Renal pelvis (tissue), 12 donors: ENCODE measurements around the gene STXBP5L. TPM values are rescaled to one million over a fixed set of nuclear protein-coding genes. Genes with fewer than 3 reads are reported as not detected.
"Not testable (repeated sequence)": the region's sequence is repeated elsewhere in the genome, so short reads cannot be mapped to it uniquely, and the experiment has no call there.

Experiments
- DNase-seq: peaks from one replicate; pipeline ENCODE4 v3.0.0-alpha.2; 2013
- long read RNA-seq, 16 experiments: transcript quantifications; one replicate each; lab custom pipeline, GENCODE V29; 2026
- polyA plus RNA-seq, 3 donors: library from polyadenylated mRNA; unstranded; fragments of 120-200 nt; gene quantifications; one replicate each; pipeline ENCODE4 v1.2.1, GENCODE V29; 2013; ENCODE audit not compliant: insufficient read length in 3 of 3

Gene STXBP5L
- polyA plus RNA-seq, result under 1 TPM; 0.15 to 0.30 (median 0.24) TPM
- long read RNA-seq, donor 1, result 0 reads
- long read RNA-seq, donor 2, result 0 reads
- long read RNA-seq, donor 3, result 0 reads
- long read RNA-seq, donor 4, result 0 reads
- long read RNA-seq, donor 5, result 0 reads
- long read RNA-seq, donor 6, result 0 reads
- long read RNA-seq, donor 7, result 0 reads
- long read RNA-seq, donor 8, result 0 reads
- long read RNA-seq, donor 9, result 0 reads
- long read RNA-seq, donor 10, result 0 reads
- long read RNA-seq, donor 11, result 0 reads
- long read RNA-seq, donor 12, result 0 reads
- long read RNA-seq, donor 13, result 0 reads
- long read RNA-seq, donor 14, result 0 reads
- long read RNA-seq, donor 15, result 0 reads
- long read RNA-seq, donor 16, result 0 reads

- DNase-seq, result peak; percentile 86
These were observed at the start of gene STXBP5L for GRCh38 chr3:120908030-120908794. Gene STXBP5L (plus strand): TSS chr3:120908205. CDS start chr3:120909579, 1,374 bp downstream.

GRCh38 chr3:120858521-120858920 is 49.5 kb upstream of the STXBP5L start:
- DNase-seq, result no peak

- DNase-seq, result no peak
These were observed 43.5 kb upstream of the STXBP5L start for GRCh38 chr3:120864541-120864940.

- DNase-seq, result no peak
These were observed 32.5 kb upstream of the STXBP5L start for GRCh38 chr3:120875507-120875906.

GRCh38 chr3:120875989-120876388 is 32.0 kb upstream of the STXBP5L start:
- no peak for DNase-seq

GRCh38 chr3:120879411-120879810 is 28.6 kb upstream of the STXBP5L start:
- DNase-seq, result no peak

- no peak for DNase-seq
These were observed 15.1 kb upstream of the STXBP5L start for GRCh38 chr3:120892921-120893320.

GRCh38 chr3:120894316-120895057 is 13.5 kb upstream of the STXBP5L start:
- DNase-seq, result peak; percentile 41

- DNase-seq, result not testable (repeated sequence)
These were observed 6.3 kb upstream of the STXBP5L start for GRCh38 chr3:120901716-120902115.

- no peak for DNase-seq
These were observed 4.8 kb upstream of the STXBP5L start for GRCh38 chr3:120903221-120903620.

- no peak for DNase-seq
These were observed 361 bp upstream of the STXBP5L start for GRCh38 chr3:120907659-120908029.

GRCh38 chr3:120908795-120909601 is 993 bp downstream of the STXBP5L start:
- DNase-seq, result no peak

- no peak for DNase-seq
These were observed 1.5 kb downstream of the STXBP5L start for GRCh38 chr3:120909602-120909878.

- no peak for DNase-seq
These were observed 18.1 kb downstream of the STXBP5L start for GRCh38 chr3:120926146-120926545.

- DNase-seq, result no peak
These were observed 21.0 kb downstream of the STXBP5L start for GRCh38 chr3:120928991-120929390.

- DNase-seq, result no peak
These were observed 23.6 kb downstream of the STXBP5L start for GRCh38 chr3:120931593-120931992.

GRCh38 chr3:120956143-120956542 is 48.1 kb downstream of the STXBP5L start:
- DNase-seq, result no peak

GRCh38 chr3:120982608-120983320 is 74.8 kb downstream of the STXBP5L start:
- no peak for DNase-seq

- DNase-seq, result no peak
These were observed 75.3 kb downstream of the STXBP5L start for GRCh38 chr3:120983321-120983665.

GRCh38 chr3:120983841-120984240 is 75.8 kb downstream of the STXBP5L start:
- no peak for DNase-seq

- no peak for DNase-seq
These were observed 77.2 kb downstream of the STXBP5L start for GRCh38 chr3:120985242-120985641.
